HG02870 (cell line): ENCODE measurements around the gene RAB5A.
"Not testable (repeated sequence)": the region's sequence is repeated elsewhere in the genome, so short reads cannot be mapped to it uniquely, and the experiment has no call there.

ENCODE experiments used
- ATAC-seq: cut with Tn5 transposase; IDR thresholded peaks from one replicate; pipeline ENCODE4 v1.9.1; 2021; ENCODE audit warnings: mild to moderate bottlenecking, moderate library complexity; ENCODE audit not compliant: unreplicated experiment

RAB5A gene

GRCh38 chr3:20023623-20024405, 76.9 kb downstream of the RAB5A start:
- ATAC-seq: no peak

GRCh38 chr3:20027136-20027535, 80.2 kb downstream of the RAB5A start:
- no peak for ATAC-seq

DNA sequence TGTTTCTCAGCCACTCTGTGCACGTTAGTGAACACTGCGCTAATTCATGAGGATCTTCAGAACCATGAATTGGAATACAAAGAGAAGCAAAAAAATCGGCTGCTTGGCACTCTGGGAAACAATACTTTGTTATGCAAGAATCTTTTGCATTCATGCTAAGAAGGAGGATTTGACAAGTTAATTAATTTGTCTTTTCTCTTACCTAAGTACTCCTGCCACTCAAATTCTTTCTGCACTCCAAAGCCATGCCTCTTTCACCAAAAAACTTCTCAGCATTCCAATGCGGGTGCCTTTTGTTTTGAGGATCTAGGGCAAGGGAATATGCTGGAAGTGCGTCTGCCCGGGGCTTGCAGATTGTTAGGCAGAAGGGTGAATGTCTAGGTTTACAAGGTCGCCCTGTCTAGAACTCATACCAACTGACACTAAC, 82.0 kb downstream of the RAB5A start:
- ATAC-seq: no peak

DNA sequence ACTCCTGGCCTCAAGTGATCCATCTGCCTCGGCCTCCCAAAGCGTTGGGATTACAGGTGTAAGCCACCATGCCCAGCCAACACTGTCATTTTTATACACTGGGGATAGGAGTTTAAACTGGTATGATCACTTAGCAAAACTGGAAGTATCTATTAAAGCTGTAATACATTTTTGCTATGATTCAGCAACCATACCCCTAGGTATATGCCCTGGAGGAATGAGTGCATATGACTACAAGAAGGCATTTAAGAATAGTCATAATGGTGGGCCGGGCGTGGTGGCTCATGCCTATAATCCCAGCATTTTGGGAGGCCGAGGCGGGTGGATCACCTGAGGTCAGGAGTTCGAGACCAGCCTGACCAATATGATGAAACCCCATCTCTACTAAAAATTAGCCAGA, 85.0 kb downstream of the RAB5A start:
- ATAC-seq: not testable (repeated sequence)
